Neural progenitor cell (in vitro differentiated cells): ENCODE data around the gene SWT1. TPM values are rescaled to one million over a fixed set of nuclear protein-coding genes. Genes with fewer than 3 reads are reported as not detected.

Experiments used
- DNase-seq: peaks from one replicate; pipeline ENCODE4 v3.0.0-alpha.2; 2016; ENCODE audit warnings: low spot score
- H2AFZ ChIP-seq: fragments of 200-600 bp; sonication (generic); replicated peaks from 2 replicates; pipeline ENCODE4 v1.6.1; 2016; ENCODE audit warnings: antibody characterized with exemption
- H3F3A ChIP-seq: fragments of 200-600 bp; sonication (generic); 2 replicates; pipeline ENCODE4 v1.6.1; 2016; ENCODE audit warnings: antibody characterized with exemption, low read depth
- H3K27ac ChIP-seq: fragments of 200-600 bp; sonication (generic); 2 replicates; pipeline ENCODE4 v1.5.1; 2016; ENCODE audit warnings: mild to moderate bottlenecking
- H3K27me3 ChIP-seq: fragments of 200-600 bp; sonication (generic); 2 replicates; pipeline ENCODE4 v1.6.1; 2016; ENCODE audit warnings: mild to moderate bottlenecking, moderate library complexity
- H3K36me3 ChIP-seq: fragments of 200-600 bp; sonication (generic); 2 replicates; pipeline ENCODE4 v1.5.1; 2016
- H3K4me1 ChIP-seq: fragments of 200-600 bp; sonication (generic); 2 replicates; pipeline ENCODE4 v1.6.1; 2016; ENCODE audit warnings: mixed run types
- H3K4me2 ChIP-seq: fragments of 200-600 bp; sonication (generic); 2 replicates; pipeline ENCODE4 v1.6.1; 2016
- H3K4me3 ChIP-seq: fragments of 200-600 bp; sonication (generic); 2 replicates; pipeline ENCODE4 v1.5.1; 2016
- H3K79me2 ChIP-seq: fragments of 200-600 bp; sonication (generic); 2 replicates; pipeline ENCODE4 v1.6.1; 2016; ENCODE audit warnings: low read depth
- H3K9ac ChIP-seq: fragments of 200-600 bp; sonication (generic); 2 replicates; pipeline ENCODE4 v1.6.1; 2016
- H3K9me3 ChIP-seq: fragments of 200-600 bp; sonication (generic); 2 replicates; pipeline ENCODE4 v1.5.1; 2016; ENCODE audit warnings: low read depth
- H4K20me1 ChIP-seq: fragments of 200-600 bp; sonication (generic); 2 replicates; pipeline ENCODE4 v1.6.1; 2016; ENCODE audit warnings: low read depth
- H3K27ac Mint-ChIP-seq: 3 replicates; pipeline ENCODE4 v1.8.0; 2021; ENCODE audit warnings: mixed read lengths
- H3K27me3 Mint-ChIP-seq: 2 replicates; pipeline ENCODE4 v1.8.0; 2022; ENCODE audit warnings: low read depth, mild to moderate bottlenecking, inconsistent platforms, moderate library complexity, mixed read lengths; ENCODE audit not compliant: insufficient read depth
- H3K36me3 Mint-ChIP-seq: 3 replicates; pipeline ENCODE4 v1.8.0; 2021; ENCODE audit warnings: mixed read lengths
- H3K4me1 Mint-ChIP-seq: 3 replicates; pipeline ENCODE4 v1.8.0; 2021; ENCODE audit warnings: mixed read lengths
- H3K4me3 Mint-ChIP-seq: 3 replicates; pipeline ENCODE4 v1.8.0; 2021; ENCODE audit warnings: mild to moderate bottlenecking, moderate library complexity, mixed read lengths
- H3K9me3 Mint-ChIP-seq: 3 replicates; pipeline ENCODE4 v1.8.0; 2020; ENCODE audit warnings: mixed read lengths
- CTCF ChIP-seq: fragments of 200-600 bp; sonication (generic); IDR thresholded peaks from 2 replicates; pipeline ENCODE4 v1.5.1; 2017; ENCODE audit warnings: antibody characterized with exemption, mild to moderate bottlenecking
- EZH2 ChIP-seq: fragments of 200-600 bp; sonication (generic); IDR thresholded peaks from 2 replicates; pipeline ENCODE4 v1.6.1; 2017; ENCODE audit warnings: antibody characterized with exemption, mild to moderate bottlenecking, moderate library complexity
- EZH2phosphoT487 ChIP-seq: fragments of 200-600 bp; sonication (generic); IDR thresholded peaks from 2 replicates; pipeline ENCODE4 v1.6.1; 2017; ENCODE audit warnings: antibody characterized with exemption
- total RNA-seq: library from RNA; depleted of rRNA; stranded (reverse); fragments of >200 nt; gene quantifications from 2 replicates; pipeline ENCODE4 v1.2.3, GENCODE V29; 2015; ENCODE audit warnings: low replicate concordance

Gene SWT1
- total RNA-seq, 1 donor from 2014 or later, result 12.4 TPM

GRCh38 chr1:185224132-185224531 is 67.2 kb downstream of the SWT1 start:
- Histone ChIP-seq H3K9ac (no peak overlapping the region), H3K9me3 (no peaks in the 10 kb centered on the region), H4K20me1 (no peaks in the 10 kb centered on the region), H3K36me3 (no peaks in the 10 kb centered on the region), H3K27ac (no peak overlapping the region), H3F3A (no peaks in the 10 kb centered on the region), H3K4me1 (no peaks in the 10 kb centered on the region), H3K27me3 (no peaks in the 10 kb centered on the region), H3K79me2 (no peaks in the 10 kb centered on the region), H2AFZ (no peak overlapping the region), H3K4me3 (no peak overlapping the region), H3K4me2 (no peak overlapping the region)
- peaks cover 29% of the 10 kb centered on the region for H3K36me3 Mint-ChIP-seq
- H3K9me3 Mint-ChIP-seq, result peaks cover 21% of the 10 kb centered on the region
- H3K27me3 Mint-ChIP-seq, result no peaks in the 10 kb centered on the region
- no peak overlapping the region for H3K4me3 Mint-ChIP-seq
- DNase-seq, result no peak
- TF ChIP-seq EZH2, result no peak
- TF ChIP-seq EZH2phosphoT487, result no peak
- no peak for TF ChIP-seq CTCF
- no peak overlapping the region for H3K27ac Mint-ChIP-seq
- H3K4me1 Mint-ChIP-seq, result no peaks in the 10 kb centered on the region

- Mint-ChIP-seq H3K36me3 (peaks cover 25% of the 10 kb centered on the region), H3K4me3 (no peak overlapping the region), H3K27ac (no peak overlapping the region), H3K27me3 (no peaks in the 10 kb centered on the region), H3K9me3 (peaks cover 21% of the 10 kb centered on the region), H3K4me1 (no peaks in the 10 kb centered on the region)
- H3K9ac ChIP-seq, result no peak overlapping the region
- H3K27me3 ChIP-seq, result no peaks in the 10 kb centered on the region
- no peaks in the 10 kb centered on the region for H3K79me2 ChIP-seq
- H4K20me1 ChIP-seq, result no peaks in the 10 kb centered on the region
- H2AFZ ChIP-seq, result no peak overlapping the region
- no peaks in the 10 kb centered on the region for H3K9me3 ChIP-seq
- TF ChIP-seq CTCF (no peak), EZH2 (no peak)
- no peak overlapping the region for H3K4me3 ChIP-seq
- H3K27ac ChIP-seq, result no peak overlapping the region
- no peak for DNase-seq
- H3K36me3 ChIP-seq, result no peaks in the 10 kb centered on the region
- H3K4me2 ChIP-seq, result no peak overlapping the region
- no peaks in the 10 kb centered on the region for H3F3A ChIP-seq
- no peaks in the 10 kb centered on the region for H3K4me1 ChIP-seq
Observed at GRCh38 chr1:185227161-185227560, 70.2 kb downstream of the SWT1 start.

- H3K36me3 Mint-ChIP-seq, result peaks cover 11% of the 10 kb centered on the region
- Histone ChIP-seq H3F3A (no peaks in the 10 kb centered on the region), H2AFZ (no peak overlapping the region), H3K4me1 (no peaks in the 10 kb centered on the region), H3K27me3 (no peaks in the 10 kb centered on the region), H3K36me3 (no peaks in the 10 kb centered on the region), H3K9ac (no peak overlapping the region), H3K9me3 (no peaks in the 10 kb centered on the region), H4K20me1 (no peaks in the 10 kb centered on the region), H3K79me2 (no peaks in the 10 kb centered on the region), H3K27ac (no peak overlapping the region), H3K4me3 (no peak overlapping the region), H3K4me2 (no peak overlapping the region)
- no peak overlapping the region for H3K4me3 Mint-ChIP-seq
- H3K27me3 Mint-ChIP-seq, result no peaks in the 10 kb centered on the region
- TF ChIP-seq EZH2phosphoT487 (no peak), EZH2 (no peak), CTCF (no peak)
- peaks cover 10% of the 10 kb centered on the region for H3K9me3 Mint-ChIP-seq
- H3K27ac Mint-ChIP-seq, result no peak overlapping the region
- H3K4me1 Mint-ChIP-seq, result no peaks in the 10 kb centered on the region
- no peak for DNase-seq
Observed at GRCh38 chr1:185228979-185229378, 72.0 kb downstream of the SWT1 start.

GRCh38 chr1:185229981-185230380 is 73.0 kb downstream of the SWT1 start:
- no peaks in the 10 kb centered on the region for H3K36me3 ChIP-seq

More at GRCh38 chr1:185229981-185230380, 73.0 kb downstream of the SWT1 start:
- H3K27me3 Mint-ChIP-seq, result no peaks in the 10 kb centered on the region
- TF ChIP-seq CTCF, result no peak
- TF ChIP-seq EZH2, result no peak
- no peak for TF ChIP-seq EZH2phosphoT487
- no peaks in the 10 kb centered on the region for H3K27me3 ChIP-seq
- H2AFZ ChIP-seq, result no peak overlapping the region
- H3K4me3 ChIP-seq, result no peak overlapping the region
- H3K27ac Mint-ChIP-seq, result no peak overlapping the region
- H3K27ac ChIP-seq, result no peak overlapping the region
- no peak for DNase-seq
- H3K36me3 Mint-ChIP-seq, result peaks cover 6% of the 10 kb centered on the region
- H3F3A ChIP-seq, result no peaks in the 10 kb centered on the region
- H4K20me1 ChIP-seq, result no peaks in the 10 kb centered on the region
- no peaks in the 10 kb centered on the region for H3K9me3 ChIP-seq
- no peaks in the 10 kb centered on the region for H3K79me2 ChIP-seq
- H3K4me1 ChIP-seq, result no peaks in the 10 kb centered on the region
- H3K4me1 Mint-ChIP-seq, result no peaks in the 10 kb centered on the region
- H3K4me2 ChIP-seq, result no peak overlapping the region
- peaks cover under 1% of the 10 kb centered on the region for H3K9me3 Mint-ChIP-seq
- H3K9ac ChIP-seq, result no peak overlapping the region
- H3K4me3 Mint-ChIP-seq, result no peak overlapping the region
